Activated naive CD4-positive, alpha-beta T cell treated with anti-CD3 and anti-CD28 coated beads, Interleukin-2, amount 50 U/mL, for 16 hours (primary cell): ENCODE data around the gene TMEM202.
"Not testable (repeated sequence)": the region's sequence is repeated elsewhere in the genome, so short reads cannot be mapped to it uniquely, and the experiment has no call there.

ENCODE experiments used
- DNase-seq: peaks from one replicate; pipeline ENCODE4 v3.0.0-alpha.2; 2020

Gene TMEM202

GRCh38 chr15:72404356-72404755 lies 6.3 kb downstream of the TMEM202 start:
- no peak for DNase-seq

- no peak for DNase-seq
These were observed 6.7 kb downstream of the TMEM202 start for GRCh38 chr15:72404841-72405240.

GRCh38 chr15:72406936-72407335 lies 8.8 kb downstream of the TMEM202 start:
- DNase-seq: no peak

- DNase-seq: no peak
These were observed 13.0 kb downstream of the TMEM202 start for GRCh38 chr15:72411111-72411510.

GRCh38 chr15:72411544-72411943 lies 13.4 kb downstream of the TMEM202 start:
- no peak for DNase-seq

- DNase-seq: not testable (repeated sequence)
These were observed 15.2 kb downstream of the TMEM202 start for GRCh38 chr15:72413337-72413736.

GRCh38 chr15:72415304-72415703 lies 17.2 kb downstream of the TMEM202 start:
- DNase-seq: no peak

GRCh38 chr15:72419768-72420167 lies 21.7 kb downstream of the TMEM202 start:
- not testable (repeated sequence) for DNase-seq

- DNase-seq: no peak
These were observed 22.5 kb downstream of the TMEM202 start for GRCh38 chr15:72420576-72420975.

- no peak for DNase-seq
These were observed 23.4 kb downstream of the TMEM202 start for GRCh38 chr15:72421484-72421883.

GRCh38 chr15:72423256-72423655 lies 25.2 kb downstream of the TMEM202 start:
- DNase-seq: no peak

- DNase-seq: no peak
These were observed 28.6 kb downstream of the TMEM202 start for GRCh38 chr15:72426753-72427152.

- no peak for DNase-seq
These were observed 39.7 kb downstream of the TMEM202 start for GRCh38 chr15:72437650-72438316.

GRCh38 chr15:72442848-72443247 lies 44.7 kb downstream of the TMEM202 start:
- DNase-seq: not testable (repeated sequence)

GRCh38 chr15:72445426-72445825 lies 47.3 kb downstream of the TMEM202 start:
- DNase-seq: no peak

- no peak for DNase-seq
These were observed 52.7 kb downstream of the TMEM202 start for GRCh38 chr15:72450805-72451204.

- DNase-seq: no peak
These were observed 53.1 kb downstream of the TMEM202 start for GRCh38 chr15:72451224-72451623.

- no peak for DNase-seq
These were observed 58.6 kb downstream of the TMEM202 start for GRCh38 chr15:72456684-72457083.
